ENCODE results near the gene MYH15.

The MYH15 gene

DNA sequence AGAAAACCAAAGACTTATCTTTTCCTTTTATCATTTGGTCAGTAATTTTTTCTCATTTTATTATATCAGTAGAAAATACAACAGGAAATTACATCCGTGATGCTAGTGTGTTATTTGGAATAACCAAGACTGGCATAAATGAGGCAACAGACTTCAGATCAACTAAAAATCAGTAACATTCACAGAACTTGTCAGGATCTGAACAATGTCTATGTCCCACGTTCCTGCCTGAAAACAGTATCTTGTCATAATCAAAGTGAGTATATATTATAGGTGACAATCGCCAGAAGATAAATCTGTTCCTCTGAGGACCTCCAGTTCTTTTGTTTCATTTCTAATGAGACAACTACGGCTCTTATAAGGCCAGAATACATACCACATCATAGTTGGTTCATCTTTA is 41.8 kb downstream of the MYH15 start:
- Histone ChIP-seq H3K4me2 (ENCODE audit: low read length, poor library complexity, severe bottlenecking) (no peak overlapping the region), H2BK15ac (ENCODE audit: low read depth, poor library complexity, severe bottlenecking) (no peak overlapping the region), H2AK5ac (ENCODE audit: low read length, severe bottlenecking) (no peak overlapping the region), H2BK5ac (ENCODE audit: low read depth, low read length, poor library complexity, severe bottlenecking) (no peak overlapping the region), H2BK12ac (ENCODE audit: low read length in 2 of 2) (no peak overlapping the region), H3K9me3 (ENCODE audit: control insufficient read depth, low read length) (no peaks in the 10 kb centered on the region), H3K18ac (ENCODE audit: low read depth in 1 of 2, low read length in 2 of 2) (no peak overlapping the region), H4K91ac (ENCODE audit: low read length) (no peak overlapping the region), H3K27me3 (ENCODE audit: control insufficient read depth in 1 of 2, insufficient read depth in 1 of 2, low read length in 2 of 2) (no peaks in the 10 kb centered on the region), H4K8ac (ENCODE audit: low read length) (no peak overlapping the region), H2AFZ (ENCODE audit: low read depth, low read length) (no peak overlapping the region), H2BK120ac (ENCODE audit: low read depth, low read length) (no peak overlapping the region), H3K23ac (ENCODE audit: low read length in 2 of 2) (no peak overlapping the region), H3K14ac (ENCODE audit: low read length in 2 of 2) (no peak overlapping the region), H3K4me3 (ENCODE audit: insufficient read depth in 1 of 2, low read depth in 1 of 2, low read length in 2 of 2) (no peak overlapping the region), H3K4me1 (ENCODE audit: control insufficient read depth, insufficient read depth, low read depth, low read length) (peaks cover 3% of the 10 kb centered on the region), H3K27ac (ENCODE audit: low read length, poor library complexity, severe bottlenecking) (no peak overlapping the region), H3K9ac (ENCODE audit: low read length) (no peak overlapping the region), H3K4ac (ENCODE audit: low read depth in 1 of 2, low read length in 2 of 2) (no peak overlapping the region), H3K79me1 (replicated peaks; ENCODE audit: low read length, poor library complexity, severe bottlenecking) (no peaks in the 10 kb centered on the region), H3K36me3 (ENCODE audit: control insufficient read depth in 1 of 2, insufficient read depth in 2 of 2, low read depth in 1 of 2, low read length in 2 of 2) (no peaks in the 10 kb centered on the region)
- WGBS = no CpG with 5 or more reads among the region's 4 CpGs
- DNase-seq = no peak

DNA sequence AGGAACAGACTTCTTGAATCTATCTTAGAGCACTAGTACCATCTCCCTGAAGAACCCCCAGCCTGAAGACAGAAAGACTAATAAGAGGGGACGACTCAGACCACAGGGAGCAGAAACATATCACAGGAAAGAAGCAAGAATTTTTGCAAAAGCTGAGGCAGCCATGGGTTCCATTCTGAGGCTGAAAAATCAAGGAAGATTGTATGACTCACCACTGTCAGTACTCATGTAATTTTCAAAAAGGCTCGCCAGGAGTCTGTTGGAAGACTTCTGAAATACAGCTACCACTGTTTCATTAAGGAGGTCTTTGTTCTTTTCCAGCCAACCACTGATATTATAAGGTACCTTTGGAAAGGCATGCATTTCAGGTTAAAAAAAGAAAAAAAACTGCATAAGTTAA is 47.5 kb downstream of the MYH15 start:
- Histone ChIP-seq H2AK5ac (ENCODE audit: low read length, severe bottlenecking) (no peak overlapping the region), H2BK5ac (ENCODE audit: low read depth, low read length, poor library complexity, severe bottlenecking) (no peak overlapping the region), H3K18ac (ENCODE audit: low read depth in 1 of 2, low read length in 2 of 2) (no peak overlapping the region), H2BK12ac (ENCODE audit: low read length in 2 of 2) (no peak overlapping the region), H3K9ac (ENCODE audit: low read length) (no peak overlapping the region), H3K27ac (ENCODE audit: low read length, poor library complexity, severe bottlenecking) (no peak overlapping the region), H3K9me3 (ENCODE audit: control insufficient read depth, low read length) (no peaks in the 10 kb centered on the region), H3K23ac (ENCODE audit: low read length in 2 of 2) (no peak overlapping the region), H4K91ac (ENCODE audit: low read length) (no peak overlapping the region), H3K4ac (ENCODE audit: low read depth in 1 of 2, low read length in 2 of 2) (no peak overlapping the region), H2BK15ac (ENCODE audit: low read depth, poor library complexity, severe bottlenecking) (no peak overlapping the region), H4K8ac (ENCODE audit: low read length) (no peak overlapping the region), H2AFZ (ENCODE audit: low read depth, low read length) (no peak overlapping the region), H3K4me2 (ENCODE audit: low read length, poor library complexity, severe bottlenecking) (no peak overlapping the region), H3K4me3 (ENCODE audit: insufficient read depth in 1 of 2, low read depth in 1 of 2, low read length in 2 of 2) (no peak overlapping the region), H3K79me1 (replicated peaks; ENCODE audit: low read length, poor library complexity, severe bottlenecking) (no peaks in the 10 kb centered on the region), H2BK120ac (ENCODE audit: low read depth, low read length) (no peak overlapping the region), H3K27me3 (ENCODE audit: control insufficient read depth in 1 of 2, insufficient read depth in 1 of 2, low read length in 2 of 2) (no peaks in the 10 kb centered on the region), H3K4me1 (ENCODE audit: control insufficient read depth, insufficient read depth, low read depth, low read length) (no peaks in the 10 kb centered on the region), H3K14ac (ENCODE audit: low read length in 2 of 2) (no peak overlapping the region), H3K36me3 (ENCODE audit: control insufficient read depth in 1 of 2, insufficient read depth in 2 of 2, low read depth in 1 of 2, low read length in 2 of 2) (no peaks in the 10 kb centered on the region)
- 26% methylated on average over 1 of the region's 2 CpGs for whole genome bisulfite sequencing
- peak; percentile 24 for DNase-seq

DNA sequence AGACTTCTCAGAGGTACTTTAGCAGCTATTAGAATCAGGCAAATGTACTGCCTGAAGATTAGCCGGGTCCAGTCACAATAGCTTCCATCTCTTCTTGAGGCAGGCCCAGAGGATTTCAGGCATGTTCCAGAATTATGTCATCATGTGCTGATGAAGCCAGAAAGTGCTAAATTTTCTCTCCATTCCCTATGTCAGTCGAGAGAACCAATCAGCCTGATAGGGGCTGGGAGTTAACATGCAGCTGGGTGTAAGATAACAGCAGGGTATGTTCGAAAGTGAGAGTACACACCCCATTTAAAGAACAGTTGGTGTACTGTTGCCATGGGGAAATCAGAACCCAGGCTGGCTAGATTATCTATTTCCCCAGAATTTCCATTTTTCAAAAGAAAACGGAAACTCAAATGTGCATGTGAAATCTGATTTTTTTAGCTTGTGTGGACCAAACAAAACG is 48.7 kb downstream of the MYH15 start:
- Histone ChIP-seq H3K18ac (ENCODE audit: low read depth in 1 of 2, low read length in 2 of 2) (no peak overlapping the region), H3K27me3 (ENCODE audit: control insufficient read depth in 1 of 2, insufficient read depth in 1 of 2, low read length in 2 of 2) (no peaks in the 10 kb centered on the region), H3K79me1 (replicated peaks; ENCODE audit: low read length, poor library complexity, severe bottlenecking) (no peaks in the 10 kb centered on the region), H3K9ac (ENCODE audit: low read length) (peak overlapping the region; percentile 38), H2BK15ac (ENCODE audit: low read depth, poor library complexity, severe bottlenecking) (no peak overlapping the region), H3K4me2 (ENCODE audit: low read length, poor library complexity, severe bottlenecking) (no peak overlapping the region), H2BK120ac (ENCODE audit: low read depth, low read length) (no peak overlapping the region), H3K23ac (ENCODE audit: low read length in 2 of 2) (no peak overlapping the region), H3K4me1 (ENCODE audit: control insufficient read depth, insufficient read depth, low read depth, low read length) (no peaks in the 10 kb centered on the region), H2BK5ac (ENCODE audit: low read depth, low read length, poor library complexity, severe bottlenecking) (no peak overlapping the region), H4K91ac (ENCODE audit: low read length) (no peak overlapping the region), H3K9me3 (ENCODE audit: control insufficient read depth, low read length) (no peaks in the 10 kb centered on the region), H2AFZ (ENCODE audit: low read depth, low read length) (no peak overlapping the region), H3K14ac (ENCODE audit: low read length in 2 of 2) (no peak overlapping the region), H3K27ac (ENCODE audit: low read length, poor library complexity, severe bottlenecking) (no peak overlapping the region), H2BK12ac (ENCODE audit: low read length in 2 of 2) (no peak overlapping the region), H3K4me3 (ENCODE audit: insufficient read depth in 1 of 2, low read depth in 1 of 2, low read length in 2 of 2) (peak overlapping the region in 1 of 2 experiments; percentile 15), H2AK5ac (ENCODE audit: low read length, severe bottlenecking) (no peak overlapping the region), H3K4ac (ENCODE audit: low read depth in 1 of 2, low read length in 2 of 2) (no peak overlapping the region), H4K8ac (ENCODE audit: low read length) (no peak overlapping the region), H3K36me3 (ENCODE audit: control insufficient read depth in 1 of 2, insufficient read depth in 2 of 2, low read depth in 1 of 2, low read length in 2 of 2) (no peaks in the 10 kb centered on the region)
- WGBS = 72% methylated on average over 3 of the region's 5 CpGs
- no peak for DNase-seq

DNA sequence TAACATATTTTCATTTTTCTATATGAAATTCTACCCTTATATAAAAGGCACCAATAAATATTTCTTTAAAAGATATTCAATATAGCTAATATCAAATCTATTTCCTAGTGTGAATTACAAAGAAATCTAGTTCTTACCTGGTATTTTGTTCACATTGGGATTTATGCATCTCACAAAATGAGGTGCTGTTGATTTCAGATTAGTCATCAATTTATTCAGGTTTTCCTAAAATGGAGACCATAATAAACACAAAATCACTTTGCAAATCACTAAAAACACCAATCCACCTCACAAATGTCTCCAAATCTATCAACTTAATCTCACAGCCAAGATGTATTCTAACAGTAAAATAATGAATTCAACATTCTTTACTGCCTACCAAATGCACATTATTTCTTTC is 51.2 kb downstream of the MYH15 start:
- DNase-seq = no peak

More for the DNA sequence above, 51.2 kb downstream of the MYH15 start:
- Histone ChIP-seq H3K27me3 (ENCODE audit: control insufficient read depth in 1 of 2, insufficient read depth in 1 of 2, low read length in 2 of 2) (no peaks in the 10 kb centered on the region), H4K91ac (ENCODE audit: low read length) (no peak overlapping the region), H2BK5ac (ENCODE audit: low read depth, low read length, poor library complexity, severe bottlenecking) (no peak overlapping the region), H2BK120ac (ENCODE audit: low read depth, low read length) (no peak overlapping the region), H3K4ac (ENCODE audit: low read depth in 1 of 2, low read length in 2 of 2) (no peak overlapping the region), H2BK12ac (ENCODE audit: low read length in 2 of 2) (no peak overlapping the region), H3K14ac (ENCODE audit: low read length in 2 of 2) (no peak overlapping the region), H3K9ac (ENCODE audit: low read length) (no peak overlapping the region), H2BK15ac (ENCODE audit: low read depth, poor library complexity, severe bottlenecking) (no peak overlapping the region), H3K9me3 (ENCODE audit: control insufficient read depth, low read length) (no peaks in the 10 kb centered on the region), H3K79me1 (replicated peaks; ENCODE audit: low read length, poor library complexity, severe bottlenecking) (no peaks in the 10 kb centered on the region), H2AK5ac (ENCODE audit: low read length, severe bottlenecking) (no peak overlapping the region), H4K8ac (ENCODE audit: low read length) (no peak overlapping the region), H3K18ac (ENCODE audit: low read depth in 1 of 2, low read length in 2 of 2) (no peak overlapping the region), H3K23ac (ENCODE audit: low read length in 2 of 2) (no peak overlapping the region), H3K4me1 (ENCODE audit: control insufficient read depth, insufficient read depth, low read depth, low read length) (no peaks in the 10 kb centered on the region), H2AFZ (ENCODE audit: low read depth, low read length) (no peak overlapping the region), H3K36me3 (ENCODE audit: control insufficient read depth in 1 of 2, insufficient read depth in 2 of 2, low read depth in 1 of 2, low read length in 2 of 2) (no peaks in the 10 kb centered on the region), H3K4me2 (ENCODE audit: low read length, poor library complexity, severe bottlenecking) (no peak overlapping the region), H3K27ac (ENCODE audit: low read length, poor library complexity, severe bottlenecking) (no peak overlapping the region), H3K4me3 (ENCODE audit: insufficient read depth in 1 of 2, low read depth in 1 of 2, low read length in 2 of 2) (no peak overlapping the region)
